Choroid plexus epithelial cell (primary cell): Measurements from ENCODE around the gene LRP1-AS.

ENCODE experiments used
- DNase-seq: peaks from one replicate; pipeline ENCODE4 v3.0.0-alpha.2; 2010; ENCODE audit warnings: low read depth
- H3K4me3 ChIP-seq: 2 replicates; pipeline ENCODE4 v1.5.1; 2011; ENCODE audit warnings: low read depth, mild to moderate bottlenecking, control low read depth, low read length, moderate library complexity
- TF ChIP-seq, protein P1 (sequence below): conservative IDR thresholded peaks from 2 replicates; pipeline ENCODE4 v1.5.1; 2011; ENCODE audit warnings: low read depth, mild to moderate bottlenecking, control low read depth, inconsistent platforms, low read length, moderate library complexity

The LRP1-AS gene

DNA sequence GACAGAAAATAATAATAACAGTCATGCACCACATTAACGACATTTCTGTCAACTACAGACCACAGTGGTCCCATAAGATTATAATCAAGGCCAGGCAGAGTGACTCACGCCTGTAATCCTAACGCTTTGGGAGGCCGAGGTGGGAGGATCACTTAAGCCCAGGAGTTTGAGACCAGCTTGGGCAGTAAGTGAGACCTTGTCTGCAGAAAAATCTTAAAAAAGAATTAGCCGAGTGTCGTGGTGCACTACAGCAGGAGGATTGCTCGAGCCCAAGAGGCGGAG lies 49.9 kb downstream of the LRP1-AS start:
- no peak overlapping the region for H3K4me3 ChIP-seq
- no peak for DNase-seq
- TF ChIP-seq, protein P1, sequence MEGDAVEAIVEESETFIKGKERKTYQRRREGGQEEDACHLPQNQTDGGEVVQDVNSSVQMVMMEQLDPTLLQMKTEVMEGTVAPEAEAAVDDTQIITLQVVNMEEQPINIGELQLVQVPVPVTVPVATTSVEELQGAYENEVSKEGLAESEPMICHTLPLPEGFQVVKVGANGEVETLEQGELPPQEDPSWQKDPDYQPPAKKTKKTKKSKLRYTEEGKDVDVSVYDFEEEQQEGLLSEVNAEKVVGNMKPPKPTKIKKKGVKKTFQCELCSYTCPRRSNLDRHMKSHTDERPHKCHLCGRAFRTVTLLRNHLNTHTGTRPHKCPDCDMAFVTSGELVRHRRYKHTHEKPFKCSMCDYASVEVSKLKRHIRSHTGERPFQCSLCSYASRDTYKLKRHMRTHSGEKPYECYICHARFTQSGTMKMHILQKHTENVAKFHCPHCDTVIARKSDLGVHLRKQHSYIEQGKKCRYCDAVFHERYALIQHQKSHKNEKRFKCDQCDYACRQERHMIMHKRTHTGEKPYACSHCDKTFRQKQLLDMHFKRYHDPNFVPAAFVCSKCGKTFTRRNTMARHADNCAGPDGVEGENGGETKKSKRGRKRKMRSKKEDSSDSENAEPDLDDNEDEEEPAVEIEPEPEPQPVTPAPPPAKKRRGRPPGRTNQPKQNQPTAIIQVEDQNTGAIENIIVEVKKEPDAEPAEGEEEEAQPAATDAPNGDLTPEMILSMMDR: no peak

DNA sequence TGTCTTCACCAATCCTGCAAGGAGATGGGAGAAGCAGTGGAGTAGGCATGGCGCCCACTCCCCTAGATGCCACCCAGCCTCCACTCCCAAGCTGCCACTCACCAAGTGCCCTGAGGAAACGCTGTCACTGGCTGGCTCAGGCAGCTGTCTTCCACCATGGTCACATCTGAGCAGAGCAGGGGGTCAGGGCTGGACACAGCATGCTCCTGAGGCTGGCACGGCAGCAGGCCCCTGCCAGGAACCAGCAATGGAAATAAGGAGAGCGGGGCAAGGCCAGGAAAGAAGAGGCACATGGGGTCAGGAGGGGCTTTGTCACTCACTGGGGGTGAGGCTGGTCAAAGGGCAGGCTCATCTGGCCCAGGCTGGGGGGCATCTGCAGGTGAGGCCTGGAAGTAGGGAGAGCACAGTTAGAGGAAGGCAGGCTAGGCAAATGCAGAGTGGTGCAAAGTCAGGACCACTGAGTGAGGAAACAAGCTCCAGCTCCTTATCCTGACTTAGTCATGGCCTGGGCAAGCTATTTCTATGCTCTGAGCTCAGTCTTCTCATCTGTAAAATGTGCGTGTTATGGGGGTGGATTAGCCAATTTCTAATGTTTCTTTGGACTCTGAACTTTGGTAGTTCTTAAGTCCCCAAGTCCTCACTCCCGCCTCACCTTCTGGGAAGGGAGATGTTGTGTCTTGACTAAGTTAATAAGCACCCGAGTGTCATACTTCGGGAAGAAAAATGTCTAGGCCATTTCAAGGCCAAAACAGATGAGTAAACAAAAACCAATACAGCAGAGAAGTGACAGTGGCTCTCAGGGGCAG lies 50.5 kb downstream of the LRP1-AS start:
- no peak for DNase-seq
- TF ChIP-seq, protein P1: no peak
- H3K4me3 ChIP-seq: no peak overlapping the region

DNA sequence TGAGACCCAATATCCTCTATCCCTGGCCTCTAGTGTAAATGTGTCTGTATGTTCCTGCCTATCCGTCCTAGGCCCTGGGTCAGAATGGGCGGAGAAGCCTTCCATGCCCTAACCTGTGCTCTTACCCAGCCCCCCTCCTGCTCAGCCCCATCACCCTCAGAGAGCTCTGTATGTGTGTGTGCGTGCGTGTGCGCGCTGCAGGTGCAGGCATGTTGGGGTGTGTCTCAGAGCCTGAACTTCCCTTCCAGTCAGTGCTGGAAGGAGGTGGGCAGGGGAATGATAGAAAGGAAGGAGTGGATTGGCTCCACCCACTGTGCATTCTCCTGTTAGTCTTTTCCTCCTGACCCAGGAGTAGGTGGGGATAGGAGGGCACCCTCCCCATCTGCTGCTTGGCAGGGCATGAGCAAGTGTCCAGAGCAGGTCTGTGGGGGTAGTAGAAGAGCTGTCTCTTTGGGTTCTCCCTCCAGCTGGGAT lies 51.3 kb downstream of the LRP1-AS start:
- TF ChIP-seq, protein P1: no peak
- no peak overlapping the region for H3K4me3 ChIP-seq
- peak; percentile 31 for DNase-seq

DNA sequence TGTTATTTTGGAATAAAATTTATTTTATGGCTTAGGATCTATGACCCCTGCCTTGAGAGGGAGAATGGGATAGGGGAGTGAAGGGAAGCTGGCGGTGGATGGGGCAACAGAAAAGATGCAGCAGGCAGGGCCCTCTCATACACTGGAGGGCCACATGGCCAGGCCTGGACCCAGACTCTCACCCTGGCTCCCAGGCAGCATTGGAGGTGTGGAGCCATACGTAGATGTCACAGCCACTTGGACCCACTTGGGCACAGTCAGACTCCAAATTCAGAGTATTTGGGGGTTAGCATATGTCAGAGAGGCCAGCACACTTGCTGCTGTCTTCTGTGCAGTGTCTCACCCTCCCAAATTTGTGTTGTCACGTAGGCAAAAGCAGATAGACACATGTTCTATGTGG lies 52.0 kb downstream of the LRP1-AS start:
- TF ChIP-seq, protein P1: no peak
- no peak for DNase-seq
- H3K4me3 ChIP-seq: no peak overlapping the region
